ENCODE measurements around the gene MRPL45.

- TF ChIP-seq, protein P1, sequence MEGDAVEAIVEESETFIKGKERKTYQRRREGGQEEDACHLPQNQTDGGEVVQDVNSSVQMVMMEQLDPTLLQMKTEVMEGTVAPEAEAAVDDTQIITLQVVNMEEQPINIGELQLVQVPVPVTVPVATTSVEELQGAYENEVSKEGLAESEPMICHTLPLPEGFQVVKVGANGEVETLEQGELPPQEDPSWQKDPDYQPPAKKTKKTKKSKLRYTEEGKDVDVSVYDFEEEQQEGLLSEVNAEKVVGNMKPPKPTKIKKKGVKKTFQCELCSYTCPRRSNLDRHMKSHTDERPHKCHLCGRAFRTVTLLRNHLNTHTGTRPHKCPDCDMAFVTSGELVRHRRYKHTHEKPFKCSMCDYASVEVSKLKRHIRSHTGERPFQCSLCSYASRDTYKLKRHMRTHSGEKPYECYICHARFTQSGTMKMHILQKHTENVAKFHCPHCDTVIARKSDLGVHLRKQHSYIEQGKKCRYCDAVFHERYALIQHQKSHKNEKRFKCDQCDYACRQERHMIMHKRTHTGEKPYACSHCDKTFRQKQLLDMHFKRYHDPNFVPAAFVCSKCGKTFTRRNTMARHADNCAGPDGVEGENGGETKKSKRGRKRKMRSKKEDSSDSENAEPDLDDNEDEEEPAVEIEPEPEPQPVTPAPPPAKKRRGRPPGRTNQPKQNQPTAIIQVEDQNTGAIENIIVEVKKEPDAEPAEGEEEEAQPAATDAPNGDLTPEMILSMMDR (IDR thresholded peaks at IDR 0.05) = peak; percentile 90
- TF ChIP-seq, protein P2, sequence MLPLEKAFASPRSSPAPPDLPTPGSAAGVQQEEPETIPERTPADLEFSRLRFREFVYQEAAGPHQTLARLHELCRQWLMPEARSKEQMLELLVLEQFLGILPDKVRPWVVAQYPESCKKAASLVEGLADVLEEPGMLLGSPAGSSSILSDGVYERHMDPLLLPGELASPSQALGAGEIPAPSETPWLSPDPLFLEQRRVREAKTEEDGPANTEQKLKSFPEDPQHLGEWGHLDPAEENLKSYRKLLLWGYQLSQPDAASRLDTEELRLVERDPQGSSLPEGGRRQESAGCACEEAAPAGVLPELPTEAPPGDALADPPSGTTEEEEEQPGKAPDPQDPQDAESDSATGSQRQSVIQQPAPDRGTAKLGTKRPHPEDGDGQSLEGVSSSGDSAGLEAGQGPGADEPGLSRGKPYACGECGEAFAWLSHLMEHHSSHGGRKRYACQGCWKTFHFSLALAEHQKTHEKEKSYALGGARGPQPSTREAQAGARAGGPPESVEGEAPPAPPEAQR (CRISPR knock-in tag; IDR thresholded peaks at IDR 0.05) = no peak
Measured at GRCh38 chr17:38322156-38322779, 25.3 kb downstream of the MRPL45 start.
